Measurements from ENCODE around the gene PDHX. TPM values are rescaled to one million over a fixed set of nuclear protein-coding genes. Genes with fewer than 3 reads are reported as not detected.

The PDHX gene
- total RNA-seq, 1 donor from 2014 or later, result 34.6 TPM

- Mint-ChIP-seq H3K27ac (ENCODE audit: unreplicated experiment) (no peak overlapping the region), H3K9me3 (ENCODE audit: unreplicated experiment) (peaks cover 5% of the 10 kb centered on the region), H3K27me3 (ENCODE audit: unreplicated experiment) (no peaks in the 10 kb centered on the region), H3K4me3 (ENCODE audit: unreplicated experiment) (no peak overlapping the region), H3K4me1 (ENCODE audit: unreplicated experiment) (peaks cover 22% of the 10 kb centered on the region), H3K36me3 (ENCODE audit: unreplicated experiment) (peaks cover 23% of the 10 kb centered on the region)
- TF ChIP-seq, protein P1, sequence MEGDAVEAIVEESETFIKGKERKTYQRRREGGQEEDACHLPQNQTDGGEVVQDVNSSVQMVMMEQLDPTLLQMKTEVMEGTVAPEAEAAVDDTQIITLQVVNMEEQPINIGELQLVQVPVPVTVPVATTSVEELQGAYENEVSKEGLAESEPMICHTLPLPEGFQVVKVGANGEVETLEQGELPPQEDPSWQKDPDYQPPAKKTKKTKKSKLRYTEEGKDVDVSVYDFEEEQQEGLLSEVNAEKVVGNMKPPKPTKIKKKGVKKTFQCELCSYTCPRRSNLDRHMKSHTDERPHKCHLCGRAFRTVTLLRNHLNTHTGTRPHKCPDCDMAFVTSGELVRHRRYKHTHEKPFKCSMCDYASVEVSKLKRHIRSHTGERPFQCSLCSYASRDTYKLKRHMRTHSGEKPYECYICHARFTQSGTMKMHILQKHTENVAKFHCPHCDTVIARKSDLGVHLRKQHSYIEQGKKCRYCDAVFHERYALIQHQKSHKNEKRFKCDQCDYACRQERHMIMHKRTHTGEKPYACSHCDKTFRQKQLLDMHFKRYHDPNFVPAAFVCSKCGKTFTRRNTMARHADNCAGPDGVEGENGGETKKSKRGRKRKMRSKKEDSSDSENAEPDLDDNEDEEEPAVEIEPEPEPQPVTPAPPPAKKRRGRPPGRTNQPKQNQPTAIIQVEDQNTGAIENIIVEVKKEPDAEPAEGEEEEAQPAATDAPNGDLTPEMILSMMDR (IDR thresholded peaks at IDR 0.05), result no peak
- no peak for DNase-seq (ENCODE audit: extremely low spot score, unreplicated experiment)
These were observed 25.3 kb downstream of the PDHX start for GRCh38 chr11:34941688-34942087.

DNA sequence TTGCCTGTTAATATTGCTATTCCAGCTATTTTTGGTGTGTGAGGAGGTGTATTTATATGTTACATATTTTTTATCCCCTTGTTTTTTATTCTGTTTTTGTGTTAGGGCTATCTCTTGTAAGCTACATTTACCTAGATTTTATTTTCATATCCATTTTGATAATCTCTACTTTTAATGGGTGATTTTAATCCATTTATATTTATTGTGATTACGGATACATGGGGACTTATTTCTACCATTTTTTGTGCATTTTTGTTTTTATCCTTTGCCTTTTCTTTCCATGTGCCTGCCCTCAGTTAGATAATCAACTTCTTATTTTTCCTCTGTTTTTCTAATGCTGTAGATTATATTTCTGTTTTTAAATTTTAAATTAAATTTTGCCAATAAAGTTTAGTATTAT is 28.3 kb downstream of the PDHX start:
- H3K4me1 Mint-ChIP-seq (ENCODE audit: unreplicated experiment), result peaks cover 17% of the 10 kb centered on the region
- no peak for DNase-seq (ENCODE audit: extremely low spot score, unreplicated experiment)
- no peak overlapping the region for H3K27ac Mint-ChIP-seq (ENCODE audit: unreplicated experiment)
- H3K4me3 Mint-ChIP-seq (ENCODE audit: unreplicated experiment), result no peak overlapping the region
- peaks cover 24% of the 10 kb centered on the region for H3K36me3 Mint-ChIP-seq (ENCODE audit: unreplicated experiment)
- H3K9me3 Mint-ChIP-seq (ENCODE audit: unreplicated experiment), result peaks cover 5% of the 10 kb centered on the region
- TF ChIP-seq, protein P1 (IDR thresholded peaks at IDR 0.05), result no peak
- no peaks in the 10 kb centered on the region for H3K27me3 Mint-ChIP-seq (ENCODE audit: unreplicated experiment)

DNA sequence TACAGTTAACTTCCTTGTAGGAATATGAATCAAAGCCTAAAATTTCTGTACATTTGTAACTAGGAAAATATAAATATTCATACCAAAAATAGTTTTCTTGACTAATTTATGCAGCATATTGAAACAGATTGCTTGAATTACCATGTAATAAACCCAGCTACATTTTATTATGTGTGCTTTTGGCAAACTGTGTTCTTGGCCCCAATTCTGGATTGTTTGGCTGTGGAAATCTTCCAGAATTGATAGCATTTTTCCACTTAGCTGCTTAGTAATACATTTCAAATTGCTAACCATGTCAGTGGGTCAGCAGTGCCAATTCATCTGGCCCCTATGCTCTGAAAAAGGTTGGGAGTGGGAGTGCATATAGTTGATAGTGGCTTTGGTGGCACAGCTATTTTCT is 32.3 kb downstream of the PDHX start:
- H3K27me3 Mint-ChIP-seq (ENCODE audit: unreplicated experiment), result no peaks in the 10 kb centered on the region
- DNase-seq (ENCODE audit: extremely low spot score, unreplicated experiment), result no peak
- TF ChIP-seq, protein P1 (IDR thresholded peaks at IDR 0.05), result no peak
- H3K9me3 Mint-ChIP-seq (ENCODE audit: unreplicated experiment), result peaks cover 5% of the 10 kb centered on the region
- H3K27ac Mint-ChIP-seq (ENCODE audit: unreplicated experiment), result no peak overlapping the region
- no peak overlapping the region for H3K4me3 Mint-ChIP-seq (ENCODE audit: unreplicated experiment)
- H3K36me3 Mint-ChIP-seq (ENCODE audit: unreplicated experiment), result peaks cover 29% of the 10 kb centered on the region
- peaks cover under 1% of the 10 kb centered on the region for H3K4me1 Mint-ChIP-seq (ENCODE audit: unreplicated experiment)

DNA sequence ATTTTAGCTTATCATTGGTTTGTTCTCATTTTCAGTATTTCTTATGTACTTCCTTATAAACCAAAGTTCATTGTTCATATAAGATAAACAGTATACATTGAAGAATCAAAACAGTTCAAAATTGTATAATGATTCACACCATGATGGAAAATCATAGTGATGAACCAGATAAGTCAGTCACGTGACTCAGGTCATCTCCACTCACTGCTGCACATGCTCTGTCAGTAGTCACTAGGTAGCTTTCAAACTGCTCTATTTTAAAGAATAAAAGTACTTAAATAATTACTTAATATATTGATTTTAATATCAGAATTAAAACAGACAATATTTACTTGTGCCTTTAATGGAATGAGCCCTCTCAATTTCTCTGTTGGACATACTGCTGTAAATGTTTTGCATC is 37.5 kb downstream of the PDHX start:
- Mint-ChIP-seq H3K4me1 (ENCODE audit: unreplicated experiment) (no peaks in the 10 kb centered on the region), H3K36me3 (ENCODE audit: unreplicated experiment) (peaks cover 14% of the 10 kb centered on the region), H3K4me3 (ENCODE audit: unreplicated experiment) (no peak overlapping the region), H3K27me3 (ENCODE audit: unreplicated experiment) (no peaks in the 10 kb centered on the region), H3K9me3 (ENCODE audit: unreplicated experiment) (no peaks in the 10 kb centered on the region), H3K27ac (ENCODE audit: unreplicated experiment) (no peak overlapping the region)
- TF ChIP-seq, protein P1 (IDR thresholded peaks at IDR 0.05), result no peak
- DNase-seq (ENCODE audit: extremely low spot score, unreplicated experiment), result no peak

- H3K36me3 Mint-ChIP-seq (ENCODE audit: unreplicated experiment), result peaks cover 17% of the 10 kb centered on the region
- H3K4me1 Mint-ChIP-seq (ENCODE audit: unreplicated experiment), result peaks cover 23% of the 10 kb centered on the region
- H3K4me3 Mint-ChIP-seq (ENCODE audit: unreplicated experiment), result no peak overlapping the region
- no peak for DNase-seq (ENCODE audit: extremely low spot score, unreplicated experiment)
- H3K27ac Mint-ChIP-seq (ENCODE audit: unreplicated experiment), result no peak overlapping the region
- TF ChIP-seq, protein P1 (IDR thresholded peaks at IDR 0.05), result no peak
- no peaks in the 10 kb centered on the region for H3K9me3 Mint-ChIP-seq (ENCODE audit: unreplicated experiment)
- H3K27me3 Mint-ChIP-seq (ENCODE audit: unreplicated experiment), result no peaks in the 10 kb centered on the region
These were observed 40.8 kb downstream of the PDHX start for GRCh38 chr11:34957206-34957605.

Measured in osteocyte (in vitro differentiated cells).